HEK293 (cell line): ENCODE results near the gene KDELR1.

Source experiments
- CTCF ChIA-PET: fragments of 350-600 bp; formaldehyde crosslinking; extraction: SDS; loops from one replicate; lab custom pipeline; 2021; ENCODE audit warnings: antibody characterized with exemption; lab: Yijun Ruan, JAX
- POLR2A ChIA-PET: fragments of 300-600 bp; formaldehyde crosslinking; extraction: SDS; loops from one replicate; lab custom pipeline; 2020; ENCODE audit warnings: antibody characterized with exemption, inconsistent platforms; lab: Yijun Ruan, JAX
- H3K27ac ChIP-seq: fragments of 200-500 bp; sonication (Bioruptor generic); 2 replicates; pipeline ENCODE4 v1.5.1; 2014; ENCODE audit warnings: low read depth, low read length, control low read depth, inconsistent platforms; ENCODE audit errors: extremely low read depth
- H3K36me3 ChIP-seq, 2 experiments: fragments of 200-500 bp in 1 of 2; sonication (Bioruptor generic) in 1 of 2; 1 replicate in 1 of 2; 2 replicates in 1 of 2; pipeline ENCODE4 v1.5.1; 2014 to 2017; ENCODE audit warnings: inconsistent platforms in 2 of 2, low read length in 2 of 2; ENCODE audit not compliant: control insufficient read depth in 2 of 2, insufficient read depth in 1 of 2
- H3K4me1 ChIP-seq: fragments of 200-500 bp; sonication (Bioruptor generic); 2 replicates; pipeline ENCODE4 v1.5.1; 2014; ENCODE audit warnings: mild to moderate bottlenecking, low read length, inconsistent platforms; ENCODE audit not compliant: control insufficient read depth, insufficient read depth
- H3K4me3 ChIP-seq: 2 replicates; pipeline ENCODE4 v1.5.1; 2011; ENCODE audit warnings: low read depth, mild to moderate bottlenecking, control low read depth, low read length, moderate library complexity
- H3K9me3 ChIP-seq: fragments of 200-500 bp; sonication (Bioruptor generic); 2 replicates; pipeline ENCODE4 v1.5.1; 2014; ENCODE audit warnings: low read depth, low read length, inconsistent platforms; ENCODE audit not compliant: control insufficient read depth, insufficient read depth
- EGR2 ChIP-seq: fragments of 450-650 bp; formaldehyde crosslinking; IDR thresholded peaks from 2 replicates; pipeline ENCODE4 v1.5.1; 2016; ENCODE audit warnings: low read depth, missing biosample characterization, missing genetic modification characterization
- IKZF3 ChIP-seq: fragments of 450-650 bp; IDR thresholded peaks from 2 replicates; pipeline ENCODE4 v1.5.0; 2018; ENCODE audit warnings: missing biosample characterization, mild to moderate bottlenecking, missing genetic modification characterization, moderate library complexity
- INSM2 ChIP-seq: fragments of 450-650 bp; formaldehyde crosslinking; IDR thresholded peaks from 2 replicates; pipeline ENCODE4 v1.5.1; 2016; ENCODE audit warnings: missing biosample characterization, missing genetic modification characterization
- KLF8 ChIP-seq: fragments of 450-650 bp; formaldehyde crosslinking; IDR thresholded peaks from 2 replicates; pipeline ENCODE4 v1.5.1; 2016; ENCODE audit warnings: missing biosample characterization, missing genetic modification characterization
- KLF9 ChIP-seq: fragments of 450-650 bp; formaldehyde crosslinking; IDR thresholded peaks from 2 replicates; pipeline ENCODE4 v1.5.1; 2016; ENCODE audit warnings: missing biosample characterization, missing genetic modification characterization, low read depth
- OSR2 ChIP-seq: fragments of 450-650 bp; formaldehyde crosslinking; IDR thresholded peaks from 2 replicates; pipeline ENCODE4 v1.5.1; 2016; ENCODE audit warnings: missing biosample characterization, missing genetic modification characterization
- SP3 ChIP-seq: fragments of 450-650 bp; formaldehyde crosslinking; IDR thresholded peaks from 2 replicates; pipeline ENCODE4 v1.5.1; 2016; ENCODE audit warnings: missing biosample characterization, missing genetic modification characterization
- ZBTB11 ChIP-seq: fragments of 450-650 bp; formaldehyde crosslinking; conservative IDR thresholded peaks from 2 replicates; pipeline ENCODE4 v1.5.1; 2016; ENCODE audit warnings: low read depth, missing biosample characterization, missing genetic modification characterization
- ZBTB48 ChIP-seq: fragments of 450-650 bp; formaldehyde crosslinking; IDR thresholded peaks from 2 replicates; pipeline ENCODE4 v1.5.1; 2016; ENCODE audit warnings: missing biosample characterization, missing genetic modification characterization
- ZFP37 ChIP-seq: fragments of 450-650 bp; formaldehyde crosslinking; IDR thresholded peaks from 2 replicates; pipeline ENCODE4 v1.5.1; 2016; ENCODE audit warnings: missing biosample characterization, missing genetic modification characterization
- ZNF335 ChIP-seq: fragments of 450-650 bp; formaldehyde crosslinking; conservative IDR thresholded peaks from 2 replicates; pipeline ENCODE4 v1.5.1; 2016; ENCODE audit warnings: missing biosample characterization, missing genetic modification characterization
- ZNF404 ChIP-seq: fragments of 450-650 bp; formaldehyde crosslinking; IDR thresholded peaks from 2 replicates; pipeline ENCODE4 v1.5.1; 2017; ENCODE audit warnings: missing biosample characterization, missing genetic modification characterization
- ZNF580 ChIP-seq: fragments of 450-650 bp; formaldehyde crosslinking; IDR thresholded peaks from 2 replicates; pipeline ENCODE4 v1.5.1; 2016; ENCODE audit warnings: missing biosample characterization, missing genetic modification characterization
- ZNF692 ChIP-seq: fragments of 450-650 bp; formaldehyde crosslinking; IDR thresholded peaks from 2 replicates; pipeline ENCODE4 v1.5.1; 2016; ENCODE audit warnings: missing biosample characterization, missing genetic modification characterization
- ZNF76 ChIP-seq: fragments of 450-650 bp; formaldehyde crosslinking; IDR thresholded peaks from 2 replicates; pipeline ENCODE4; 2016; ENCODE audit warnings: low read depth, missing biosample characterization, missing genetic modification characterization, borderline replicate concordance
- ZNF843 ChIP-seq: fragments of 450-650 bp; formaldehyde crosslinking; IDR thresholded peaks from 2 replicates; pipeline ENCODE4 v1.5.1; 2016; ENCODE audit warnings: missing biosample characterization, missing genetic modification characterization
- ZSCAN18 ChIP-seq: fragments of 450-650 bp; formaldehyde crosslinking; IDR thresholded peaks from 2 replicates; pipeline ENCODE4 v1.5.1; 2016; ENCODE audit warnings: missing biosample characterization, missing genetic modification characterization
- TF ChIP-seq, protein P1 (sequence below): fragments of 450-650 bp; formaldehyde crosslinking; IDR thresholded peaks from 2 replicates; pipeline ENCODE4 v1.5.1; 2016; ENCODE audit warnings: missing biosample characterization, missing genetic modification characterization
- TF ChIP-seq, protein P2 (sequence below): fragments of 450-650 bp; IDR thresholded peaks from 2 replicates; pipeline ENCODE4 v1.5.1; 2018; ENCODE audit warnings: missing biosample characterization, missing genetic modification characterization
- TF ChIP-seq, protein P3 (sequence below): fragments of 450-650 bp; formaldehyde crosslinking; IDR thresholded peaks from 2 replicates; pipeline ENCODE4 v1.5.1; 2017; ENCODE audit warnings: missing biosample characterization, missing genetic modification characterization

Gene KDELR1

GRCh38 chr19:48405010-48405659, 13.8 kb upstream of the KDELR1 start:
- no peak overlapping the region for H3K4me3 ChIP-seq
- POLR2A ChIA-PET, result no interaction called here
- no peaks in the 10 kb centered on the region for H3K36me3 ChIP-seq
- H3K27ac ChIP-seq, result no peak overlapping the region
- TF ChIP-seq, protein P1, sequence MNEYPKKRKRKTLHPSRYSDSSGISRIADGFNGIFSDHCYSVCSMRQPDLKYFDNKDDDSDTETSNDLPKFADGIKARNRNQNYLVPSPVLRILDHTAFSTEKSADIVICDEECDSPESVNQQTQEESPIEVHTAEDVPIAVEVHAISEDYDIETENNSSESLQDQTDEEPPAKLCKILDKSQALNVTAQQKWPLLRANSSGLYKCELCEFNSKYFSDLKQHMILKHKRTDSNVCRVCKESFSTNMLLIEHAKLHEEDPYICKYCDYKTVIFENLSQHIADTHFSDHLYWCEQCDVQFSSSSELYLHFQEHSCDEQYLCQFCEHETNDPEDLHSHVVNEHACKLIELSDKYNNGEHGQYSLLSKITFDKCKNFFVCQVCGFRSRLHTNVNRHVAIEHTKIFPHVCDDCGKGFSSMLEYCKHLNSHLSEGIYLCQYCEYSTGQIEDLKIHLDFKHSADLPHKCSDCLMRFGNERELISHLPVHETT (tag by site-specific recombination), result no peak
- TF ChIP-seq EGR2 (tag by site-specific recombination) (no peak), ZNF404 (tag by site-specific recombination) (no peak), ZFP37 (tag by site-specific recombination) (no peak), ZSCAN18 (no peak), KLF8 (no peak), IKZF3 (tag by site-specific recombination) (no peak)
- TF ChIP-seq, protein P2, sequence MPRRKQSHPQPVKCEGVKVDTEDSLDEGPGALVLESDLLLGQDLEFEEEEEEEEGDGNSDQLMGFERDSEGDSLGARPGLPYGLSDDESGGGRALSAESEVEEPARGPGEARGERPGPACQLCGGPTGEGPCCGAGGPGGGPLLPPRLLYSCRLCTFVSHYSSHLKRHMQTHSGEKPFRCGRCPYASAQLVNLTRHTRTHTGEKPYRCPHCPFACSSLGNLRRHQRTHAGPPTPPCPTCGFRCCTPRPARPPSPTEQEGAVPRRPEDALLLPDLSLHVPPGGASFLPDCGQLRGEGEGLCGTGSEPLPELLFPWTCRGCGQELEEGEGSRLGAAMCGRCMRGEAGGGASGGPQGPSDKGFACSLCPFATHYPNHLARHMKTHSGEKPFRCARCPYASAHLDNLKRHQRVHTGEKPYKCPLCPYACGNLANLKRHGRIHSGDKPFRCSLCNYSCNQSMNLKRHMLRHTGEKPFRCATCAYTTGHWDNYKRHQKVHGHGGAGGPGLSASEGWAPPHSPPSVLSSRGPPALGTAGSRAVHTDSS, result no peak
- TF ChIP-seq, all 188 proteins: peak for 0
- CTCF ChIA-PET, result interaction anchor here (0.7 to 7.0 kb wide), 4 partner anchors 9 to 85 kb away, joined by 4 to 69 read pairs (median 6); partner anchors contain the start of gene KDELR1
- Histone ChIP-seq H3K4me1 (no peaks in the 10 kb centered on the region), H3K9me3 (no peaks in the 10 kb centered on the region)

DNA sequence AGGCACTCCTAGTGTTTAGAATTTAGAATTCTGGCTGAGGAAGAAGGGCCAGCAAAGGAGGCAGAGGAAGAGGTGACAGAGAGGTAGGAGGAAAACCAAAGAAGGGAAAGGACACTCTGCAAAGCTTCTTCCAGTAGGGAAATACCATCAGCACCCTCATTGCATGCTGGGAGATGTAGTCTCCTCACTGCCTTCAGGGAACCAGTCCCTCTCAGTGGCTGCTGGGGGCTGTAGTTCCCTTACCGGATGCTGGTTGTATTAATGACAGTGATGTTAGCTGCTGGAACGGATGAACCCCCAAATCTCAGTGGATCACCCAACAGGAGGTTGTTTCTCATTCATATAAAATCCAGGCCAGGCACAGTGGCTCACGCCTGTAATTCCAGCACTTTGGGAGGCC, 12.3 kb upstream of the KDELR1 start:
- H3K36me3 ChIP-seq, result no peaks in the 10 kb centered on the region
- ChIA-PET CTCF (interaction anchor here (1.1 to 7.0 kb wide), 4 partner anchors 8 to 87 kb away, joined by 3 to 69 read pairs (median 6); partner anchors contain the start of gene KDELR1), POLR2A (interaction anchor here (0.7 to 1.9 kb wide), 3 partner anchors 12 to 301 kb away, joined by 3 to 6 read pairs (median 5); partner anchors contain the start of genes KDELR1, RPL18 and SPHK2)
- H3K4me3 ChIP-seq, result no peak overlapping the region
- 0 out of 2 replicates have a peak overlapping the region, but pooled peaks have one; percentile 5 for H3K27ac ChIP-seq
- H3K4me1 ChIP-seq, result 0 out of 2 replicates have a peak, but pooled peaks cover 2% of the 10 kb centered on the region
- H3K9me3 ChIP-seq, result no peaks in the 10 kb centered on the region
- TF ChIP-seq ZNF580 (tag by site-specific recombination), result 0 out of 2 replicates have a peak, but pooled peaks have one; percentile 7
- no peak for TF ChIP-seq INSM2 (tag by site-specific recombination)
- TF ChIP-seq KLF9, result no peak
- TF ChIP-seq ZNF843 (tag by site-specific recombination), result no peak
- TF ChIP-seq ZNF335 (tag by site-specific recombination), result peak; percentile 89
- TF ChIP-seq ZBTB11 (tag by site-specific recombination), result peak; percentile 42; the same call in 1 of the 2 replicates
- peak; percentile 44; the same call in 1 of the 2 replicates for TF ChIP-seq ZBTB48
- TF ChIP-seq ZNF692 (tag by site-specific recombination), result peak; percentile 17; the same call in 1 of the 2 replicates
- peak; percentile 65 for TF ChIP-seq SP3
- TF ChIP-seq, protein P3, sequence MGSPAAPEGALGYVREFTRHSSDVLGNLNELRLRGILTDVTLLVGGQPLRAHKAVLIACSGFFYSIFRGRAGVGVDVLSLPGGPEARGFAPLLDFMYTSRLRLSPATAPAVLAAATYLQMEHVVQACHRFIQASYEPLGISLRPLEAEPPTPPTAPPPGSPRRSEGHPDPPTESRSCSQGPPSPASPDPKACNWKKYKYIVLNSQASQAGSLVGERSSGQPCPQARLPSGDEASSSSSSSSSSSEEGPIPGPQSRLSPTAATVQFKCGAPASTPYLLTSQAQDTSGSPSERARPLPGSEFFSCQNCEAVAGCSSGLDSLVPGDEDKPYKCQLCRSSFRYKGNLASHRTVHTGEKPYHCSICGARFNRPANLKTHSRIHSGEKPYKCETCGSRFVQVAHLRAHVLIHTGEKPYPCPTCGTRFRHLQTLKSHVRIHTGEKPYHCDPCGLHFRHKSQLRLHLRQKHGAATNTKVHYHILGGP (tag by site-specific recombination), result no peak
- peak; percentile 89 for TF ChIP-seq ZNF76 (tag by site-specific recombination)
- TF ChIP-seq OSR2 (tag by site-specific recombination), result no peak
